A549 (cell line): ENCODE results near the gene PPP1R9A. TPM values are rescaled to one million over a fixed set of nuclear protein-coding genes. Genes with fewer than 3 reads are reported as not detected.

Experiments
- ATAC-seq, 2 experiments: fragments of 200-7000 bp in 1 of 2; fragments of >200 bp in 1 of 2; cut with Nextera tagmentation in 1 of 2; cut with Tn5 transposase in 1 of 2; 3 replicates each; pipeline versions ENCODE4 v1.8.0 to v1.9.1; 2018 to 2020; ENCODE audit warnings: mild to moderate bottlenecking in 1 of 2, moderate library complexity in 1 of 2
- CTCF ChIA-PET: fragments of 300-600 bp; sonication (Branson Sonifier 250); formaldehyde crosslinking; extraction: SDS; loops from one replicate; lab custom pipeline; 2021; ENCODE audit warnings: antibody characterized with exemption, inconsistent platforms; lab: Yijun Ruan, JAX
- POLR2A ChIA-PET: fragments of 350-600 bp; formaldehyde crosslinking; extraction: SDS; loops from one replicate; lab custom pipeline; 2021; ENCODE audit warnings: antibody characterized with exemption, inconsistent platforms; lab: Yijun Ruan, JAX
- DNase-seq, 2 experiments: peaks; one replicate each; pipeline versions ENCODE4 v3.0.0 to v3.0.0-alpha.2; 2011 to 2016; ENCODE audit warnings: low read depth in 1 of 2, low spot score in 1 of 2
- FAIRE-seq: peaks from 2 replicates; lab custom pipeline; 2011; peaks lifted over from hg19 to GRCh38; lab: Jason Lieb, UNC
- H3K27ac ChIP-seq, 2 experiments: fragments of >200 bp; sonication (Bioruptor Twin); formaldehyde crosslinking; 3 replicates each; pipeline ENCODE4 v1.5.1; 2016 to 2017
- H3K4me1 ChIP-seq: fragments of >200 bp; sonication (Bioruptor Twin); formaldehyde crosslinking; 3 replicates; pipeline ENCODE4 v1.6.1; 2016
- H3K4me2 ChIP-seq: fragments of >200 bp; sonication (Bioruptor Twin); formaldehyde crosslinking; 3 replicates; pipeline ENCODE4 v1.6.1; 2016
- H3K4me3 ChIP-seq: fragments of >200 bp; sonication (Bioruptor Twin); formaldehyde crosslinking; 3 replicates; pipeline ENCODE4 v1.5.1; 2016
- H3K9me3 ChIP-seq: fragments of >200 bp; sonication (Bioruptor Twin); formaldehyde crosslinking; 3 replicates; pipeline ENCODE4 v1.6.1; 2016
- CBX2 ChIP-seq: fragments of 200-600 bp; sonication (generic); IDR thresholded peaks from 2 replicates; pipeline ENCODE4 v1.6.1; 2016; ENCODE audit warnings: low read depth, mild to moderate bottlenecking, borderline replicate concordance
- CEBPB ChIP-seq, 2 experiments: fragments of >200 bp in 1 of 2; sonication (Bioruptor Twin) in 1 of 2; formaldehyde crosslinking in 1 of 2; IDR thresholded peaks; 2 replicates each; pipeline ENCODE4 v1.6.1; 2012 to 2016
- CHD4 ChIP-seq: fragments of 200-600 bp; sonication (generic); IDR thresholded peaks from 2 replicates; pipeline ENCODE4 v1.6.1; 2016; ENCODE audit warnings: antibody characterized with exemption, mild to moderate bottlenecking, borderline replicate concordance
- EHF ChIP-seq: fragments of 250-450 bp; sonication (Bioruptor Pico); IDR thresholded peaks from 2 replicates; pipeline ENCODE4 v1.5.0; 2020; ENCODE audit warnings: mild to moderate bottlenecking
- EP300 ChIP-seq, 2 experiments: fragments of >200 bp; sonication (Bioruptor Twin); formaldehyde crosslinking; IDR thresholded peaks; 2 replicates in 1 of 2; 3 replicates in 1 of 2; pipeline ENCODE4 v1.6.1; 2016 to 2017
- ESRRA ChIP-seq: fragments of 150-350 bp; IDR thresholded peaks from 2 replicates; pipeline ENCODE4 v1.6.1; 2014; ENCODE audit warnings: mild to moderate bottlenecking, low read length, borderline replicate concordance
- FOXS1 ChIP-seq: fragments of 250-450 bp; sonication (Bioruptor Pico); IDR thresholded peaks from 2 replicates; pipeline ENCODE4 v1.5.0; 2020; ENCODE audit warnings: mild to moderate bottlenecking, moderate library complexity
- HDAC2 ChIP-seq: fragments of 200-600 bp; sonication (generic); IDR thresholded peaks from 2 replicates; pipeline ENCODE4 v1.6.1; 2016
- KDM5A ChIP-seq: fragments of 200-600 bp; sonication (generic); IDR thresholded peaks from 2 replicates; pipeline ENCODE4 v1.6.1; 2016; ENCODE audit warnings: antibody characterized with exemption, mild to moderate bottlenecking
- NFE2L2 ChIP-seq: fragments of 150-350 bp; conservative IDR thresholded peaks from 2 replicates; pipeline ENCODE4 v1.6.1; 2014; ENCODE audit warnings: low read length
- PBX3 ChIP-seq: IDR thresholded peaks from 2 replicates; pipeline ENCODE4 v1.6.1; 2012
- RCOR1 ChIP-seq: fragments of 150-350 bp; IDR thresholded peaks from 2 replicates; pipeline ENCODE4 v1.6.1; 2014; ENCODE audit warnings: antibody characterized with exemption, low read length, low read depth
- RFX5 ChIP-seq: fragments of 450-650 bp; IDR thresholded peaks from 2 replicates; pipeline ENCODE4 v1.7.1; 2014; ENCODE audit warnings: antibody characterized with exemption, mild to moderate bottlenecking, moderate library complexity
- SMC3 ChIP-seq: fragments of >200 bp; sonication (Bioruptor Twin); formaldehyde crosslinking; IDR thresholded peaks from 3 replicates; pipeline ENCODE4 v1.6.1; 2018; ENCODE audit warnings: inconsistent platforms
- TFCP2L1 ChIP-seq: fragments of 250-450 bp; sonication (Bioruptor Pico); IDR thresholded peaks from 2 replicates; pipeline ENCODE4 v1.5.0; 2021; ENCODE audit warnings: mild to moderate bottlenecking
- WGBS: methylation state at CpG from one replicate; pipeline ENCODE4 v1.1.6; 2017; ENCODE audit errors: missing lambda C conversion rate; 5-methylcytosine and 5-hydroxymethylcytosine counted together
- polyA plus RNA-seq, 4 experiments: library from polyadenylated mRNA; depleted of rRNA in 3 of 4; stranded (reverse); fragments of >200 nt; fragmentation: RNase III in 1 of 4; extraction: RNeasy Plus Mini Kit Qiagen cat#74134 plus additional on column Dnase treatment in 1 of 4; gene quantifications; 2 replicates in 3 of 4; 3 replicates in 1 of 4; pipeline ENCODE4 v1.2.3, GENCODE V29; 2011 to 2017
- TF ChIP-seq, protein P1 (sequence below): fragments of >200 bp; sonication (Bioruptor Twin); formaldehyde crosslinking; IDR thresholded peaks from 3 replicates; pipeline ENCODE4 v1.5.1; 2016
- TF ChIP-seq, protein P2 (sequence below): fragments of 250-450 bp; sonication (Bioruptor Pico); IDR thresholded peaks from 2 replicates; pipeline ENCODE4 v1.5.0; 2021; ENCODE audit warnings: mild to moderate bottlenecking, moderate library complexity, borderline replicate concordance
- TF ChIP-seq, protein P3 (sequence below): fragments of >200 bp; sonication (Bioruptor Twin); formaldehyde crosslinking; IDR thresholded peaks from 2 replicates; pipeline ENCODE4 v1.6.1; 2016

Gene PPP1R9A
- polyA plus RNA-seq, 2 of the 4 experiments (the other 2 are of a cell fraction): 5.0 to 18.7 TPM

DNA sequence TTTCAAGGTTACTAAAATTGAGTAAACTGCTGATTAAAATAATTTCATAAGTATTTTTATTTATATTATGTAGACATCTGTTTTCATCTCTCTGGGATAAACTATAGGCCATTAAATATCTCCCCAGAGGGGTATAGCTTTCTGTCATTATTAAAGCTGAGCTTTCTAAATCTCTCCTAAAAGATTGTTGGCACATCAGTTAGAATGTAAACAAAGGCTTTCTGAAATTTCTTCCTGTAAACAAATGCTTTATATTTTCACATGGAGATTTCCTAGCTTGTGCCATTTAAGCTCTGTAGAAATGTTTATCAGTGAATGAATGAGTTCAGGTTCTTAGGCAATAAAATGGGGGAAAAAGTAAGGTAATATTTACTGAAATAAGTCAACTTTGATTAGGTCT lies 35.7 kb downstream of the PPP1R9A start (continued):
- no peak for TF ChIP-seq CBX2
- TF ChIP-seq, protein P1, sequence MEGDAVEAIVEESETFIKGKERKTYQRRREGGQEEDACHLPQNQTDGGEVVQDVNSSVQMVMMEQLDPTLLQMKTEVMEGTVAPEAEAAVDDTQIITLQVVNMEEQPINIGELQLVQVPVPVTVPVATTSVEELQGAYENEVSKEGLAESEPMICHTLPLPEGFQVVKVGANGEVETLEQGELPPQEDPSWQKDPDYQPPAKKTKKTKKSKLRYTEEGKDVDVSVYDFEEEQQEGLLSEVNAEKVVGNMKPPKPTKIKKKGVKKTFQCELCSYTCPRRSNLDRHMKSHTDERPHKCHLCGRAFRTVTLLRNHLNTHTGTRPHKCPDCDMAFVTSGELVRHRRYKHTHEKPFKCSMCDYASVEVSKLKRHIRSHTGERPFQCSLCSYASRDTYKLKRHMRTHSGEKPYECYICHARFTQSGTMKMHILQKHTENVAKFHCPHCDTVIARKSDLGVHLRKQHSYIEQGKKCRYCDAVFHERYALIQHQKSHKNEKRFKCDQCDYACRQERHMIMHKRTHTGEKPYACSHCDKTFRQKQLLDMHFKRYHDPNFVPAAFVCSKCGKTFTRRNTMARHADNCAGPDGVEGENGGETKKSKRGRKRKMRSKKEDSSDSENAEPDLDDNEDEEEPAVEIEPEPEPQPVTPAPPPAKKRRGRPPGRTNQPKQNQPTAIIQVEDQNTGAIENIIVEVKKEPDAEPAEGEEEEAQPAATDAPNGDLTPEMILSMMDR: no peak
- TF ChIP-seq ESRRA: no peak
- TF ChIP-seq SMC3: no peak
- no peak for TF ChIP-seq FOXS1 (CRISPR knock-in tag)
- TF ChIP-seq EHF (CRISPR knock-in tag): no peak

DNA sequence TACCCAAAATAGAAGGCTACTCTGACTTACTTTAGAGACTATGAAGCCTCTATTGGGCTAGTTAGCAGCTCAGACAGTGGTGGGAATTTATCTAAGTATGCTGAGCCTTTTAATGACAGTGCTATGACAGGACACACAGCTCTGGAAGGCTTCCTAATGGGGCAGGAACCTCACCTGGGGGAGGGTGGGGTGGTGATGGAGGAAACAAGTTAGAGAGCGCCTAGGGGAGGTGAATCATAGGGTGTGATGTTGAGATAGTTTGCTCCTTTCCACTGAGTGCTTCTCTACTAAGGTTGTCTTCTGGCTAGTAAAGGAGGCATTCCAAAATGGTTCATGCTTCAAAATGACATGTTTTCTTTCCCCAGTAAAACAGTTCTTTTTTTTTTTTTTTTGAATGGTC lies 42.1 kb downstream of the PPP1R9A start:
- Histone ChIP-seq H3K27ac (no peak overlapping the region), H3K4me2 (no peak overlapping the region), H3K4me1 (peaks cover 12% of the 10 kb centered on the region; the same call in 2 of the 3 replicates), H3K9me3 (0 out of 3 replicates have a peak, but pooled peaks cover 4% of the 10 kb centered on the region), H3K4me3 (no peak overlapping the region)
- 72% methylated on average over 1 of the region's 1 CpG for whole genome bisulfite sequencing
- no peak for TF ChIP-seq CHD4
- TF ChIP-seq CEBPB (IDR thresholded peaks at IDR 0.05): no peak
- TF ChIP-seq NFE2L2: no peak
- no peak for TF ChIP-seq EHF (CRISPR knock-in tag)
- TF ChIP-seq HDAC2: no peak
- TF ChIP-seq PBX3: no peak
- TF ChIP-seq RCOR1: no peak
- TF ChIP-seq, protein P2, sequence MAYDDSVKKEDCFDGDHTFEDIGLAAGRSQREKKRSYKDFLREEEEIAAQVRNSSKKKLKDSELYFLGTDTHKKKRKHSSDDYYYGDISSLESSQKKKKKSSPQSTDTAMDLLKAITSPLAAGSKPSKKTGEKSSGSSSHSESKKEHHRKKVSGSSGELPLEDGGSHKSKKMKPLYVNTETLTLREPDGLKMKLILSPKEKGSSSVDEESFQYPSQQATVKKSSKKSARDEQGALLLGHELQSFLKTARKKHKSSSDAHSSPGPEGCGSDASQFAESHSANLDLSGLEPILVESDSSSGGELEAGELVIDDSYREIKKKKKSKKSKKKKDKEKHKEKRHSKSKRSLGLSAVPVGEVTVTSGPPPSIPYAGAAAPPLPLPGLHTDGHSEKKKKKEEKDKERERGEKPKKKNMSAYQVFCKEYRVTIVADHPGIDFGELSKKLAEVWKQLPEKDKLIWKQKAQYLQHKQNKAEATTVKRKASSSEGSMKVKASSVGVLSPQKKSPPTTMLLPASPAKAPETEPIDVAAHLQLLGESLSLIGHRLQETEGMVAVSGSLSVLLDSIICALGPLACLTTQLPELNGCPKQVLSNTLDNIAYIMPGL (CRISPR knock-in tag): no peak
- TF ChIP-seq EP300 (IDR thresholded peaks at IDR 0.05): no peak
- FAIRE-seq (no peak), DNase-seq (no peak), ATAC-seq (peak; percentile 21 to 34; a peak in 2 of 6 replicates)
- ChIA-PET POLR2A (interaction anchor here (0.7 kb wide), 1 partner anchor 286 kb away, joined by 8 read pairs; no protein-coding TSS in a partner anchor), CTCF (interaction anchor here (0.7 kb wide), 1 partner anchor 58 kb away, joined by 3 read pairs; no protein-coding TSS in a partner anchor)

GRCh38 chr7:94955807-94956206 lies 48.4 kb downstream of the PPP1R9A start:
- TF ChIP-seq RFX5 (no peak), TFCP2L1 (CRISPR knock-in tag) (no peak), KDM5A (no peak)
- TF ChIP-seq, protein P3, sequence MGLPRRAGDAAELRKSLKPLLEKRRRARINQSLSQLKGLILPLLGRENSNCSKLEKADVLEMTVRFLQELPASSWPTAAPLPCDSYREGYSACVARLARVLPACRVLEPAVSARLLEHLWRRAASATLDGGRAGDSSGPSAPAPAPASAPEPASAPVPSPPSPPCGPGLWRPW: no peak
- Histone ChIP-seq H3K4me1 (peaks cover 42% of the 10 kb centered on the region), H3K27ac (no peak overlapping the region), H3K4me2 (no peak overlapping the region), H3K9me3 (0 out of 3 replicates have a peak, but pooled peaks cover 4% of the 10 kb centered on the region), H3K4me3 (no peak overlapping the region)
- FAIRE-seq (no peak), ATAC-seq (no peak), DNase-seq (no peak)
- POLR2A ChIA-PET: no interaction called here
- WGBS: 85% methylated on average over 3 of the region's 3 CpGs
- CTCF ChIA-PET: no interaction called here
